AG10803 (cell line): Measurements from ENCODE around the gene TMEM222.

Experiments
- DNase-seq: peaks from one replicate; pipeline ENCODE4 v3.0.0; 2010; ENCODE audit warnings: low read depth
- H3K4me3 ChIP-seq: 2 replicates; pipeline ENCODE4 v1.5.1; 2011; ENCODE audit warnings: mild to moderate bottlenecking, low read length, control low read depth
- CTCF ChIP-seq: conservative IDR thresholded peaks from 2 replicates; pipeline ENCODE4 v1.5.1; 2011; ENCODE audit warnings: mild to moderate bottlenecking, low read length, control low read depth, inconsistent platforms

Gene TMEM222

GRCh38 chr1:27346991-27347624 is 25.1 kb downstream of the TMEM222 start:
- DNase-seq: no peak
- TF ChIP-seq CTCF: no peak
- H3K4me3 ChIP-seq: no peak overlapping the region

GRCh38 chr1:27348861-27349783 is 27.2 kb downstream of the TMEM222 start:
- no peak for TF ChIP-seq CTCF
- DNase-seq: no peak
- H3K4me3 ChIP-seq: peak overlapping the region; percentile 31

GRCh38 chr1:27349784-27350662 is 28.1 kb downstream of the TMEM222 start:
- peak overlapping the region; percentile 31 for H3K4me3 ChIP-seq
- TF ChIP-seq CTCF: no peak
- DNase-seq: peak; percentile 55

- no peak for TF ChIP-seq CTCF
- no peak overlapping the region for H3K4me3 ChIP-seq
- no peak for DNase-seq
These were observed 28.9 kb downstream of the TMEM222 start for GRCh38 chr1:27350663-27351540.

GRCh38 chr1:27351541-27352107 is 29.7 kb downstream of the TMEM222 start:
- DNase-seq: no peak
- TF ChIP-seq CTCF: no peak
- H3K4me3 ChIP-seq: no peak overlapping the region

- TF ChIP-seq CTCF: no peak
- H3K4me3 ChIP-seq: no peak overlapping the region
- DNase-seq: no peak
These were observed 31.2 kb downstream of the TMEM222 start for GRCh38 chr1:27353166-27353565.
